Embryonic facial prominence (tissue), 1 donor: ENCODE measurements around the gene NTS.

Source experiments
- DNase-seq: peaks from one replicate; pipeline ENCODE4 v3.0.0-alpha.2; 2016; ENCODE audit errors: extremely low spot score

NTS gene, protein sequence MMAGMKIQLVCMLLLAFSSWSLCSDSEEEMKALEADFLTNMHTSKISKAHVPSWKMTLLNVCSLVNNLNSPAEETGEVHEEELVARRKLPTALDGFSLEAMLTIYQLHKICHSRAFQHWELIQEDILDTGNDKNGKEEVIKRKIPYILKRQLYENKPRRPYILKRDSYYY

DNA sequence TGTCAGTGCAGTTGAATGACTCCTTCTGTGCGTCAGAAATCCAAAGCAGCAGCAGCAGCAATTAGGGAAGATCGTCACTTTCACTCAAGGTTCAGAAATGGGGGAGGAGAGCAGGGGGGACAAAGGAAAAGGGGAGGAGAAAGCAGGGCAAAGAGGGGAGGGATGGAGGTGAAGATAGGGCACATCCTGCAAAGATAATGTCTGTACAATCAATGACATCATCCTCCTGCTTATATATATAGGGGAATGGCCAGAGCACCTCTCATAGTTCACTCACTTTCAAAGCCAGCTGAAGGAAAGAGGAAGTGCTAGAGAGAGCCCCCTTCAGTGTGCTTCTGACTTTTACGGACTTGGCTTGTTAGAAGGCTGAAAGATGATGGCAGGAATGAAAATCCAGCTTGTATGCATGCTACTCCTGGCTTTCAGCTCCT is at the start of gene NTS:
NTS (plus strand) TSS at position 265 of the 431 bp plus-strand sequence; CDS start at position 374, 109 bp downstream.
- DNase-seq = no peak

DNA sequence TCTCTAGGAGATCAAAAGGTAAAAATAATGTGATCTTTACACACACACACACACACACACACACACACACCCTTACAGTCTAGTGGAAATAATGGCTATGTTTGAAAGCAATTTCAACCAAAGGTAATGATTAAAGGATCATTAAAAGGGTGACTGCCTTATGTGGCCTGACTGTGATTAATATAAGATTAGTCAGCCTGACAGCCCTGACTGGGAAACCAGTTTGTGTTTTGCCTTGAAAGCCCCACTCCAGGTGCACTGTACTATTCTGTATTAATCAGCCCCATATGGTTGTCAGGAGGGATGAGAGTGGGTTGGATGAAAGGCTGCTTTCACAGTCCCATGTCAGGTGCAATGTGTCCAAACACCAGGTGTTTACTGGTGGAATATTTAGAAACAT is 48.3 kb upstream of the NTS start:
- no peak for DNase-seq

DNA sequence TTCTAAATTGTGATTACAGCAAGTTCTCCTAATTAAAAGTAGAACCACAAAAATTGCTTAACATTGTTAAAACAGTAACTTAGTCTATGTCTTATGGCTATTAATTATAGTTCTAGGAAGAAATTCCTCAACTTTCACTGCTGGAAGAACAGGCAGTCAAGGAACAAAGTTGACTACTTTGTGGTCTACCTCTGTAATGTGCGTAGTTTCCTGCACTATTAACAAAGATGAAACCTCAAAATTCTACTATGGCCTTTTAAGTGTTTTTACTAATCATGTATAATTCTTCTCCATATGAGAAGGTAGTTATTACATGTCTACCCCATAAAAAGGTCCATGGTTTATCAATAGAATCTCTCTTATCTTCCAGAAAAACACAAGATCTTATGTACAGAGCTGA is 45.5 kb upstream of the NTS start:
- DNase-seq = no peak

DNA sequence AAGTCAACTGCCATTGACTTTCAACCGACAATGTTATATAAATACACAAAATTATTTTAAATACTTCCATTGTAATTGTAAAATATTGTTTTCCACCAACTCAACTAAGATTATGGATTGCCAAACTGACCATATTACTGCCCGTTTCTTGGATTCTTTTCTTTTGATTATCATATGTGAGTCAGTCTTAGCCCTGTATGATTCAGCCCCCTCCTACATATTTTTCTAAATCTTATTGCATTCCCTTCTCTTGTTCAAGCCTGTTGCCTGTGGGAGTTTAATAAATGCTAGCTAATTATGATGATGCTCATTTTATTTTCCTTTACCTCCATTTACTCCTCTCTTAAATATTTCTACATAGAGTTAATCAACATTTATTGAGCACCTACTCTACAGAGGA is 44.7 kb upstream of the NTS start:
- no peak for DNase-seq

DNA sequence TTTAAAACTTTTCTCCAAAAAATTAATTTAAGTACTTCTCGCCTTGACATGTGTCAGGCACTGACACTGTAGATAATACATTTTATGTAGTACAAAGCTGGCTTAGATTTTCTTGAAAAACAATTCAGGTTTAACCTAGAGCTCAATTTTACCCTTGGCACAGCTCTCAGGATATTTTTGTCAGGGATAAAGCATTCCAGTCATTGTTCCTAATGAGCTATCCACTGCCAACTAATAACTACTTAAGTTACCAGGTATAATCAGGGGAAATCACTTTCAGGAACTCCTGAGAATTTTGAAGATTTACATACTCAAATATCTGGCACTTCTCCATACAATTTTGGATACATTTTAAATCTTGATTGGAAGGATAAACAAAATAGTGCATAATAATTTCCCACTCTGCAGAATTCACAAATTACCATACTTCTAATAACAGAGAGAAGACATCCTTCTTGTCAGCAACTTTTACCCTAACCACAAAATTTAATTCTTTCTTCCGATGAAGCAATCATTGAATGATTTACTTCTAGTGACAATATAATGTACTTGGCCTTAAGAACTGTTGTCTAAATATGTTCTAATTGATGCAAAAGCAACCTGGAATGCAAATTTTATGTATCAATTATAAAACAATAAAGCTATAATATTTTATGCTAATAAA is 42.6 kb upstream of the NTS start:
- DNase-seq = no peak

- no peak for DNase-seq
Measured at GRCh38 chr12:85833579-85833978, 40.5 kb upstream of the NTS start.

DNA sequence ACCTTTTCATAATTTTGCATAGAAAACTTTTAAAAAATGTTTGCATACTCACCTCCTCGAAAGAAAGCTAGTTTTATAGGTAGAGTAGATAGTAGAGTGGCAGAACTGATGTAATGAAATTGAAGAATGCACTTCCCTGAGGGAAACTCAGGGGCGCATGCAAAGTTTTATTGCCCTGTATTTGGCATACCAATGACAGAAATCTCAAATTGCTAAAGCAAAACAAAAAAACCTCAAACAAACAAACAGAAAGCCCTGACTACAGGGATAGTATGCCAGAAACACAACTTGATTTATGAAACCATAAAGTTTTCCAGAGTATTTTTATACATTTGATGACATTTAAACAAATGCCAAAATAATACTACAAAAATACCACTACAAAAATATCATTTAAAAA is 39.7 kb upstream of the NTS start:
- DNase-seq = no peak

- DNase-seq = no peak
Measured at GRCh38 chr12:85835426-85836196, 38.5 kb upstream of the NTS start.

DNA sequence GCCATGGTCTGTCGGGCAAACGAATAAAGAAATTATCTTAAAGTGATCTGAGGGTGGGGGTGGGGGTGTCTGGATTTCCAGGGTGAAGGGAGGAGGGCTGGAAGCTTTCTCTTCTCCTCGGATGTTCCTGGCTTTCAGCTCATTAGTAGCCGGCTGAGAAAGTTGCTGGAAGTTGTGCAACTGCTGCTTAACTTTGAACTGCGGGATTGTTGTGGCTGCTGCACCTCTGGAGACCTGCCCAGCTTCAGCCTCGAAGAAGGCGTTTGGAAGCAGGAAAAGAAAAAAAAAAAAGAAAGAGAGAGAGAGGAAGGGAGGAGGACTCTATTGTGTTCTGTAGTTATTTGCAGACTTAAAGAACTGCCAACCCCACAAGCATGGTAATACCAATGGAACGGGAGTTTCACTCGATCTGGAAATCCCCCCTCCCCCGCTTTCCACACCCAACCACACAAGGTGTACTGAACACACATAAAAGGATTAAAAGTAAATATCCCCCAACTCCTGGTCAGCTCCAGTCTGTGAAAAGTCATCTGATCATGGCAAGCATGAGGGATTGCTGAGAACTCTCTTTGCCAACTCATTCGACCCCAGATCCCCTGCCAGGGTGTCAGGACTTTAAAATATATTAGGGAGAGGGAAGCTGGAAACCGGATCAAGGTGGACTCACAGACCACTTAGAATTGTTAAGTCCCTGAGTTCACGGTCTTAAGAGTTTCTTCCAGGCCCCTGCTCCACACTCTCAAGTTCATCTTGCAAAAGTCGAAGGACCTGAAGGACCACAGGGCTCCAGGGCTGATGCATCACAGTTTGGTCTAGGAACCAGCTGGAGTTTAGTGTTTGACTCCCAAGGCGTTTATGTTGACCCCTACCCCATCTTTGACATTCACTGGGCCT is 37.7 kb upstream of the NTS start, which contains the start of gene RASSF9:
RASSF9 (minus strand) TSS at position 213 of the 894 bp plus-strand sequence; CDS start at position 5, 208 bp downstream.
- no peak for DNase-seq

DNA sequence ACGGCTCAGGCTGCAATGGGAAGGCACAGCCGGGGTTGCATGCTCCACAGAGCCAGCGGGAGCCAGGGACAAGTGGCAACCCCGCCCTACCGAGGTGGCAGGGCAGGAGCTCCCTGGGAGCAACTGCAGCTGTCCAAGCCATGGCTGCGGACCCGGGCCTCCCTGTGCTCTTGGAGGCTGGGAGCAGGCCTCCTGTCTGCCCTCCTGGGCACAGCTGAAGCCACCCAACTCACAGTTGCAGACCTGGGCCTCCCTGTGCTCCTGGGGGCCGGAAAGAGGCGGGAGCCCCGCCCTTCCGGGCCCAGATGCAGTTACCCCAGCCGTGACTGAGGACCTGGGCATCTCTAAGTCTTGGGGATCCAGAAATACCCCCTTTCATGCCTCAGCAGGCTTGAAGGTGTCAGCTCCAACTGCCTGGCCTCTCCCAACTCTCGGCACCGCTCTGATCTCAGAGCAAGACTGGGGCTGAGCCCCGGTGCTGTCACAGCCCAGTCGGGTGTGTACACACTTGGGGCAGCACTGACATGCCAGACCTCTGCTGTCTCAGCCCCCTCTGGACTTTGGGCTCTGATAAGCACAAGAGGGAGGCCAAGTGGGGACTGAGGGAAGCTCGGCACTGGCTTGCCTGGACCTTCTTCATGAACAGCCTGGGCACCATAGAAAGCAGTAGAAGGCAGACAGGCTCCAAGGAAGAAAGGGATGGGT is 30.3 kb upstream of the NTS start:
- no peak for DNase-seq

DNA sequence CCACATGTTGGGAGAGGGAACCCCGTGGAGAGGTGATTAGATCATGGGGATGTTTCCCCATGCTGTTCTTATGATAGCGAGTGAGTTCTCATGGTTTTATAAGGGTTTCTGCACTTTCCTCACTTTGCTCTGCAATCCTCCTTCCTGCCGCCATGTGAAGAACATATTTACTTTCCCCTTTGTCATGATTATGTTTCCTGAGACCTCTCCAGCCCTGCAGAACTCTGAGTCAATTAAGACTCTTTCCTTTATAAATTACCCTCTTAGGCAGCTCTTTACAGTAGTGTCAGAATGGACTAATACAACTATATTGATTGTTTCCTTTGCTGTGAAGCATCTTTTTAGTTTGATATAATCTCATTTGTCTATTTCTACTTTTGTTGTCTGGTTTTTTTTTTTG is 24.8 kb upstream of the NTS start:
- no peak for DNase-seq

DNA sequence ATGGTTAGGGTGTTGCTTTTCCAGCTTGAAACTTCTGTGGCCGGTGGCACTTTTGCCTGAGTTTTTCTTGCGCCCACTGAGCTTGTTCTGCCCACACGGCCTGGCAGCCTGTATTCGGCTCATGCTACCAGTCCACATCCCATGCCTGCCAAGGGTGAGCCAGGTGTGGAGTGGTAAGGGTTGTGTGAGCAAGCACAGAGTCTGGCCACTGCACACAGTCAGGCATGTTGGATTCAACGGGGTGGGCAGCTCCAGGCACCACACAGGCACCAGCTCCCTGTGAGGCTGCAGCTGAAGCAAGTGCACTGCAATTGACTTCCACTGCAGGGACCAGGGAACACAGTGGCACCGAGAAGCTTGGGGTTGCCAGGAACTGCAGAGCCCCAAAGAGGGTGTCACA is 18.8 kb upstream of the NTS start:
- no peak for DNase-seq

DNA sequence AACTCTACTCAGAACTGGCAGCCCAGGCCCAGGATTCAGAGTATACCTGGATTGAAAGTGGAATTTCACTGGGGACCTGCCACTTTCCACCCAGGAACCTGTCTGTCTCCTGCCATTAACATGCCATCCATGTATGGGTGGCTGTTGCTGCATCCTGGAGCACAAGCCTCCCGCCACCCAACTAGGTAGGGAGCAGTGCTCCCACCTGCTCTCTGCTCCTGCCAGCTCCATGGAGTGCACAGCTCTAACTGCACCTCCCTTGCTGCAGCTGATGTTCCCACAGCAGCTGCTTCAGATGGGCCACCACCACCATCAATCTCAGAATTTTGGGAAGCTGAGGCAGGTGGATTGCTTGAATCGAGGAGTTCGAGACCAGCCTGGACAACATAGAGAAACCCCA is 17.1 kb upstream of the NTS start:
- no peak for DNase-seq

GRCh38 chr12:85865890-85866289 is 8.2 kb upstream of the NTS start:
- DNase-seq = no peak

DNA sequence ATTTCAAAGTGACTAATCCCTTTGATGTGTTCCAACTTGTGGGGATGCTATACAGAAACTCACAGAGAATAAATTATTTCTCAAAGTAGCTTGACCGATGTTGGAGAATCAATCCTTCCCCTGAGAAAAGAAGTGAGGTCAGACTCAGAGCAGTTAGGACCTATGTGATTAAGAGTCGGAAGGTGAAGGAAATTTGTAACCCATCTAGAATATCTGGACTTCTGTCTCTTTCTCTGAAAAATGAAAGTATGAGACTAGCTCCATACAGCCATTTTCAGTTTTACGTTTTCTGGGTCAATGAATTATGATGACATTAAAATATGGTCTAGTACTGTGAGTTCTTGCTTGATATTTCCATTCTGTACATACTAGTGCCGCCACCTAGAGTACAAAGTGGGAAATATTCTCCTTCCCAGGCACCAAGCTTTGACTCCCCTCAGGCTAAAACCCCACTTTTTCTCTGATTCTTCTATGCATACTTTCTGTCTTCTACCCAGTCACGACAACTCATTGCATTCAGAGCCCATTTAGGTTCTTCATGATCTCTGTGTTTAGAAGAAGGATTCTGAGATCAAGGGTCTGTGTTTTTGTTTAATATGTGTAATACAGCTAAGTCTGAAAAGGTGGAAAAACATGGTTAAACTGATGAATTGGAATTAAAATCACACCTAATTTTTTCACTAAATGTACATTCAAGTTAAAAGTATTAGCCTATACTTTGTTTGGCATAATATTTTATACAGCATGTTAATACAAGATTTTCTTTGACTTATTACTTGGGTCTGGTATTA is 6.9 kb upstream of the NTS start:
- DNase-seq = peak; percentile 33

DNA sequence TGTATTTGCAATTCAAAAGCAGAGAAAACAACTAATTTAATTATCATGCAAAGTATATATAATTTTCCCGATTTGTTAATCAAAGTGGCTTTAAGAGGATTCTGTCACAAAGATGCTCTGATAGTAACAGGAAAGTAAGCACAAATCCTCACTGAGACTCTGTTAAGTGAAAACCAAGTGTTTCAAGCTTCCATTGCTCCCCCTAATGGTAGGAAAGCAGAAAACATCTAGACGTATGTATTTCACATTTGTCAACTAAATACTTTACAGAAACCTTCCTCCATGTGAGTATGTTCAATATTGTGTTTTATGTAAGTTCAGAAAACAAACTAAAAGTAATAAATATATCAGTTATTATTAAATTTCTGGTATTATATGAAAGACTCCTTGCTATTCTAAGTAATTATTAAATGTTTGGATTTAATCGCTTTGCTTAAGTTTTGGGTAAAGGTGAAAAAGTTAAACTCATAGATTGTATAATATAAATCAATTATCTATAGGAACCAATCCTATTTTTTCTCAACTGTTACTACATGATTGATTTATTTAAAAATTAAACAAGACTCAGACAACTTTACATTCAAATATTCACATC is 1.5 kb upstream of the NTS start:
- DNase-seq = peak; percentile 48

- no peak for DNase-seq
Measured at GRCh38 chr12:85877459-85877858, 3.4 kb downstream of the NTS start.

DNA sequence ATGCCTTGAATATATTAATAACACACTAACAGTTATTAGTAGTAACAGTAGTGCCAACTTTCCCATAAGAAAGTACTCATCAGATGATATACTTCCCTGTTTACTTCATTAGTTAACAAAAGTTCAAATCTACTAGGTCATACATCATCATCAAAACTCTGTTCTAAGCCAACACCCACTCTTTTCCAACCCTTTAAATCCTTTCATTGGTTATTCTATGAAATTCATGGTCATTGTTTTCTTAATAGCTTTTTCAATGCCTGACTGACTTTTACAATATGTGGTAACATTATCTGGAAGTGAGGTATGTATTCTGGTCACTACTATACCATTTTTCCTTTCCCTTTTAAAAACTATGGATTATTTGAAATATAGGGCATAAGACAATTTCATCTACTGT is 9.7 kb downstream of the NTS start:
- no peak for DNase-seq

- no peak for DNase-seq
Measured at GRCh38 chr12:85894653-85895052, 20.6 kb downstream of the NTS start.

- no peak for DNase-seq
Measured at GRCh38 chr12:85920324-85920947, 46.3 kb downstream of the NTS start.
